Smooth muscle cell (in vitro differentiated cells): ENCODE results near the gene DLAT. TPM values are rescaled to one million over a fixed set of nuclear protein-coding genes. Genes with fewer than 3 reads are reported as not detected.

Experiments
- polyA plus RNA-seq: library from polyadenylated mRNA; unstranded; fragments of >200 nt; fragmentation: Nextera tagmentation; extraction: Ambion mirVana; gene quantifications from 2 replicates; pipeline ENCODE4 v1.2.1, GENCODE V29; 2016
- small RNA-seq: library from RNA; depleted of rRNA; stranded (forward); fragments of <200 nt; gene quantifications from one replicate; pipeline ENCODE3, GENCODE V24; 2014
- total RNA-seq: library from RNA; depleted of rRNA; stranded (reverse); fragments of >200 nt; gene quantifications from 2 replicates; pipeline ENCODE4 v1.2.3, GENCODE V29; 2014

Gene DLAT
- total and polyA plus RNA-seq, 2 experiments from 2014 or later, result 23.6 to 23.8 TPM

Small RNA genes within 50 kb of the gene (small RNA-seq; reads per million reads assigned to genes)
- gene AP000907.3 (not detected), gene RNU6-893P (not detected)

Other genes with a start within 250 kb of the DLAT start
- gene ALG9, start 153.8 kb upstream of the DLAT start, total RNA-seq, result 97.2 and 116 TPM in 2 replicates
- 70.5 and 73.2 TPM in 2 replicates for gene ALG9, start 153.8 kb upstream of the DLAT start, polyA plus RNA-seq
- 2.1 and 2.3 TPM in 2 replicates for gene FDXACB1, start 146.2 kb upstream of the DLAT start, total RNA-seq
- gene FDXACB1, start 146.2 kb upstream of the DLAT start, polyA plus RNA-seq, result 1.3 and 2.1 TPM in 2 replicates
- 2.7 and 10.5 TPM in 2 replicates for gene CFAP68, start 145.9 kb upstream of the DLAT start, total RNA-seq
- gene CFAP68, start 145.9 kb upstream of the DLAT start, polyA plus RNA-seq, result 17.6 and 19.2 TPM in 2 replicates
- 26.6 and 47.4 TPM in 2 replicates for gene CRYAB, start 113.6 kb upstream of the DLAT start, total RNA-seq
- gene CRYAB, start 113.6 kb upstream of the DLAT start, polyA plus RNA-seq, result 97.4 and 125 TPM in 2 replicates
- gene HSPB2, start 112.7 kb upstream of the DLAT start, total RNA-seq, result not detected in 2 replicates
- 0.18 and 0.87 TPM in 2 replicates for gene HSPB2, start 112.7 kb upstream of the DLAT start, polyA plus RNA-seq
- gene C11orf52, start 106.5 kb upstream of the DLAT start, total RNA-seq, result 0.90 and 3.0 TPM in 2 replicates
- 0.64 and 1.2 TPM in 2 replicates for gene C11orf52, start 106.5 kb upstream of the DLAT start, polyA plus RNA-seq
- gene DIXDC1, start 88.1 kb upstream of the DLAT start, total RNA-seq, result 19.7 and 24.8 TPM in 2 replicates
- gene DIXDC1, start 88.1 kb upstream of the DLAT start, polyA plus RNA-seq, result 11.9 and 12.4 TPM in 2 replicates
- 0.18 and 1.7 TPM in 2 replicates for gene PIH1D2, start 48.6 kb downstream of the DLAT start, total RNA-seq
- gene PIH1D2, start 48.6 kb downstream of the DLAT start, polyA plus RNA-seq, result 0.82 and 1.0 TPM in 2 replicates
- 19.9 and 22.0 TPM in 2 replicates for gene NKAPD1, start 48.9 kb downstream of the DLAT start, total RNA-seq
- 9.2 and 16.2 TPM in 2 replicates for gene NKAPD1, start 48.9 kb downstream of the DLAT start, polyA plus RNA-seq
- gene TIMM8B, start 61.3 kb downstream of the DLAT start, total RNA-seq, result 31.9 and 55.7 TPM in 2 replicates
- gene TIMM8B, start 61.3 kb downstream of the DLAT start, polyA plus RNA-seq, result 79.8 and 87.5 TPM in 2 replicates
- gene SDHD, start 61.5 kb downstream of the DLAT start, total RNA-seq, result 91.6 and 120 TPM in 2 replicates
- 95.9 and 103 TPM in 2 replicates for gene SDHD, start 61.5 kb downstream of the DLAT start, polyA plus RNA-seq
- gene IL18, start 138.7 kb downstream of the DLAT start, total RNA-seq, result 3.0 TPM in 1 of 2 replicates, not detected in the other
- 0.33 and 0.34 TPM in 2 replicates for gene IL18, start 138.7 kb downstream of the DLAT start, polyA plus RNA-seq
- gene TEX12, start 142.0 kb downstream of the DLAT start, total RNA-seq, result not detected in 2 replicates
- not detected in 2 replicates for gene TEX12, start 142.0 kb downstream of the DLAT start, polyA plus RNA-seq
- 0.13 and 1.8 TPM in 2 replicates for gene BCO2, start 150.1 kb downstream of the DLAT start, total RNA-seq
- gene BCO2, start 150.1 kb downstream of the DLAT start, polyA plus RNA-seq, result 0.82 and 2.0 TPM in 2 replicates
- 70.9 and 77.4 TPM in 2 replicates for gene PTS, start 201.0 kb downstream of the DLAT start, total RNA-seq
- 75.4 and 102 TPM in 2 replicates for gene PTS, start 201.0 kb downstream of the DLAT start, polyA plus RNA-seq
- not detected in 2 replicates for gene PLET1, start 235.5 kb downstream of the DLAT start, total RNA-seq
- 0.15 TPM in 1 of 2 replicates, not detected in the other for gene PLET1, start 235.5 kb downstream of the DLAT start, polyA plus RNA-seq